OCI-LY1 (cell line): ENCODE results near the gene TRAPPC3.

ENCODE experiments used
- H2AFZ ChIP-seq: fragments of 200-600 bp; sonication (generic), shearing (Covaris generic); 2 replicates; pipeline ENCODE4 v1.6.0; 2014; ENCODE audit warnings: antibody characterized with exemption, mild to moderate bottlenecking, low read length
- H3F3A ChIP-seq: fragments of 200-600 bp; sonication (generic), shearing (Covaris generic); 2 replicates; pipeline ENCODE4 v1.6.0; 2014; ENCODE audit warnings: mild to moderate bottlenecking, antibody characterized with exemption, low read length, moderate library complexity; ENCODE audit not compliant: insufficient read depth
- H3K27ac ChIP-seq: fragments of 200-600 bp; sonication (generic); 2 replicates; pipeline ENCODE4 v1.5.1; 2014; ENCODE audit warnings: low read length, mixed run types, mild to moderate bottlenecking, low read depth; ENCODE audit not compliant: poor library complexity, severe bottlenecking
- H3K27me3 ChIP-seq: fragments of 200-600 bp; sonication (generic); 2 replicates; pipeline ENCODE4 v1.6.0; 2014; ENCODE audit warnings: antibody characterized with exemption, mild to moderate bottlenecking, low read length, moderate library complexity; ENCODE audit not compliant: insufficient read depth
- H3K36me3 ChIP-seq: fragments of 200-600 bp; sonication (generic); 2 replicates; pipeline ENCODE4 v1.6.1; 2014; ENCODE audit warnings: mild to moderate bottlenecking, antibody characterized with exemption, low read length, moderate library complexity, mixed read lengths; ENCODE audit not compliant: insufficient read depth
- H3K4me1 ChIP-seq: fragments of 200-600 bp; sonication (generic); 2 replicates; pipeline ENCODE4 v1.5.1; 2014; ENCODE audit warnings: mild to moderate bottlenecking, low read length, moderate library complexity; ENCODE audit not compliant: insufficient read depth, severe bottlenecking
- H3K4me2 ChIP-seq: fragments of 200-600 bp; sonication (generic), shearing (Covaris generic); 2 replicates; pipeline ENCODE4 v1.6.1; 2014; ENCODE audit warnings: low read length
- H3K4me3 ChIP-seq: fragments of 200-600 bp; sonication (generic); 2 replicates; pipeline ENCODE4 v1.5.1; 2014; ENCODE audit warnings: low read length, low read depth, mild to moderate bottlenecking, mixed read lengths; ENCODE audit not compliant: poor library complexity, severe bottlenecking
- H3K79me2 ChIP-seq: fragments of 200-600 bp; shearing (Covaris generic); 2 replicates; pipeline ENCODE4 v1.6.1; 2016; ENCODE audit warnings: mixed run types, low read length, mixed read lengths; ENCODE audit not compliant: insufficient read depth
- H3K9ac ChIP-seq: fragments of 200-600 bp; sonication (generic), shearing (Covaris generic); 2 replicates; pipeline ENCODE4 v1.6.1; 2014; ENCODE audit warnings: mild to moderate bottlenecking, low read length, mixed read lengths
- H3K9me2 ChIP-seq: fragments of 200-600 bp; sonication (generic), shearing (Covaris generic); 2 replicates; pipeline ENCODE4 v1.6.1; 2014; ENCODE audit warnings: low read depth, mild to moderate bottlenecking, low read length, mixed read lengths
- H3K9me3 ChIP-seq: fragments of 200-600 bp; shearing (Covaris generic); 2 replicates; pipeline ENCODE4 v1.6.1; 2014; ENCODE audit warnings: low read length, mixed read lengths
- H4K20me1 ChIP-seq: fragments of 200-600 bp; sonication (generic), shearing (Covaris generic); 2 replicates; pipeline ENCODE4 v1.6.0; 2016; ENCODE audit warnings: mild to moderate bottlenecking, low read length; ENCODE audit not compliant: insufficient read depth
- EZH2 ChIP-seq: fragments of 200-600 bp; sonication (generic), shearing (Covaris generic); IDR thresholded peaks from 2 replicates; pipeline ENCODE4 v1.8.0; 2017; ENCODE audit warnings: borderline replicate concordance, mixed run types, mild to moderate bottlenecking, antibody characterized with exemption, low read length, moderate library complexity, mixed read lengths
- TF ChIP-seq, protein P1 (sequence below): fragments of 200-600 bp; sonication (generic), shearing (Covaris generic); IDR thresholded peaks from 2 replicates; pipeline ENCODE4 v1.5.1; 2017; ENCODE audit warnings: mild to moderate bottlenecking, antibody characterized with exemption, low read length, moderate library complexity, mixed read lengths

TRAPPC3 gene

GRCh38 chr1:36172983-36173382, 23.7 kb upstream of the TRAPPC3 start:
- H4K20me1 ChIP-seq: no peaks in the 10 kb centered on the region

DNA sequence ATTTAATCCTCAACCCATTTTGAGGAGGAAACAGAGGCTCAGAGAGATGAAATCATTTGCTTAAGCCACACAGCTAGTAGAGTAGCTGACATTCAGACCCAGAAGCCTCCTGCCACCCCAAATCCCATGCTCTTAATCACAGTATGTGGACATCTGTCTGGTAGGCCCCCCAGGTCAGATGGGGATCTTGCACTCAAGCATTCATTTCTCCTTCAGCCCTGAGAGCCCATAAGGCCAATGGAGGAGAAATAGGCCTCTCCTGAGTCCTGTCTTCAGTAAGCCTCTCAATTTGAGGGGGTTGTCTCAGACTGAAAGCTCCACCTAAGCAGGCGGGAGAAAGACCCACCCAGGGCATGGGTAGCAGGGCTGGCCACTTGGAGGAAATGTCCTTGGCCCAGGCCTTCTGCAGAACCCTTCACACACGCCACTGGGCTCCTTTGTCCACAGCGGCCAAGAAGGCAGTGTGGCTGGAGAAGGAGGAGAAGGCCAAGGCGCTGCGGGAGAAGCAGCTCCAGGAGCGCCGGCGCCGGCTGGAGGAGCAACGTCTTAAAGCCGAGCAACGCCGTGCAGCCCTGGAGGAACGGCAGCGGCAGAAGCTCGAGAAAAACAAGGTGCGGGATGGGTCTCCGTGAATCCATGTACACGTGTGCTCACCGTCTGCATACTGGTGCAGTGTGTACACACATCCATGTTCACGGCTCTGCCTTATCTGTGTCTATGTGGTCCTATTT, 22.9 kb upstream of the TRAPPC3 start:
- Histone ChIP-seq H3K9ac (no peak overlapping the region), H3K27me3 (no peaks in the 10 kb centered on the region), H3K9me2 (no peaks in the 10 kb centered on the region), H3K27ac (no peak overlapping the region), H3K4me3 (no peak overlapping the region), H3F3A (no peaks in the 10 kb centered on the region), H3K4me1 (peaks cover 31% of the 10 kb centered on the region), H4K20me1 (no peaks in the 10 kb centered on the region), H2AFZ (no peak overlapping the region), H3K36me3 (peaks cover 67% of the 10 kb centered on the region), H3K4me2 (no peak overlapping the region), H3K79me2 (no peaks in the 10 kb centered on the region), H3K9me3 (no peaks in the 10 kb centered on the region)
- no peak for TF ChIP-seq EZH2
- TF ChIP-seq, protein P1, sequence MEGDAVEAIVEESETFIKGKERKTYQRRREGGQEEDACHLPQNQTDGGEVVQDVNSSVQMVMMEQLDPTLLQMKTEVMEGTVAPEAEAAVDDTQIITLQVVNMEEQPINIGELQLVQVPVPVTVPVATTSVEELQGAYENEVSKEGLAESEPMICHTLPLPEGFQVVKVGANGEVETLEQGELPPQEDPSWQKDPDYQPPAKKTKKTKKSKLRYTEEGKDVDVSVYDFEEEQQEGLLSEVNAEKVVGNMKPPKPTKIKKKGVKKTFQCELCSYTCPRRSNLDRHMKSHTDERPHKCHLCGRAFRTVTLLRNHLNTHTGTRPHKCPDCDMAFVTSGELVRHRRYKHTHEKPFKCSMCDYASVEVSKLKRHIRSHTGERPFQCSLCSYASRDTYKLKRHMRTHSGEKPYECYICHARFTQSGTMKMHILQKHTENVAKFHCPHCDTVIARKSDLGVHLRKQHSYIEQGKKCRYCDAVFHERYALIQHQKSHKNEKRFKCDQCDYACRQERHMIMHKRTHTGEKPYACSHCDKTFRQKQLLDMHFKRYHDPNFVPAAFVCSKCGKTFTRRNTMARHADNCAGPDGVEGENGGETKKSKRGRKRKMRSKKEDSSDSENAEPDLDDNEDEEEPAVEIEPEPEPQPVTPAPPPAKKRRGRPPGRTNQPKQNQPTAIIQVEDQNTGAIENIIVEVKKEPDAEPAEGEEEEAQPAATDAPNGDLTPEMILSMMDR: no peak

More at GRCh38 chr1:36172983-36173382, 23.7 kb upstream of the TRAPPC3 start:
- H3K4me3 ChIP-seq: no peak overlapping the region
- no peak overlapping the region for H2AFZ ChIP-seq
- H3K27ac ChIP-seq: no peak overlapping the region
- no peaks in the 10 kb centered on the region for H3K9me3 ChIP-seq
- H3K9ac ChIP-seq: no peak overlapping the region
- H3K27me3 ChIP-seq: no peaks in the 10 kb centered on the region
- TF ChIP-seq, protein P1: no peak
- TF ChIP-seq EZH2: no peak
- H3K79me2 ChIP-seq: no peaks in the 10 kb centered on the region
- H3F3A ChIP-seq: no peaks in the 10 kb centered on the region
- peaks cover 24% of the 10 kb centered on the region for H3K4me1 ChIP-seq
- H3K9me2 ChIP-seq: no peaks in the 10 kb centered on the region
- peaks cover 66% of the 10 kb centered on the region for H3K36me3 ChIP-seq
- H3K4me2 ChIP-seq: no peak overlapping the region

DNA sequence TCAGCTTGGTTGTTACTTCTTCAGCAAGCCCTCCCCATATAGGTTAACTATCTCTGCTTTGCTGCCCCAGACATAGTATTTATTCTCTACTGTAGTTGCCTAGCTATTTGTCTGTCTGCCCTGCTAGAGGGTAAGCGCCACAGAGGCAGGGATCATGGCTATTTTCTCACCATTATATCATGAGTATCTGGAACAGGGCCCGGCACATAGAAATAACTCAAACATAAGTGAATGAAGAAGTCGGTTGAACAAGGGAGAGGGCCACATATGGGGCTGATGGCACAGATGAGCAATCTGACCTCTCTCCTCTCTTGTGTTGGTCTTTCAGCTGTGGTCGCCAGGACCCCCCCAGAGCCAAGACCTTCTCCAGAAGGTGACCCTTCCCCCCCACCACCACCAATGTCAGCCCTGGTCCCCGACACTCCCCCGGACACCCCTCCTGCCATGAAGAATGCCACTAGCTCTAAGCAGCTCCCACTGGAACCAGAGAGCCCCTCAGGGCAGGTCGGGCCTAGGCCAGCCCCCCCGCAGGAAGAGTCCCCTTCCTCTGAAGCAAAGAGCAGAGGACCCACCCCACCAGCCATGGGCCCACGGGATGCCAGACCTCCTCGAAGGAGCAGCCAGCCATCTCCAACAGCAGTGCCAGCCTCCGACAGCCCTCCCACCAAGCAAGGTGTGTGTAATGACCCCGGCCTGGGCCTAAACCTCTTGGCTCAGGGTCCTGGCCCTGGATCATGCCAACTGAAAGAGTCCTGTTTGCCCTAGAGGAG, 21.5 kb upstream of the TRAPPC3 start:
- H3K79me2 ChIP-seq: no peaks in the 10 kb centered on the region
- H3K27ac ChIP-seq: no peak overlapping the region
- H3K4me2 ChIP-seq: no peak overlapping the region
- no peak overlapping the region for H3K9ac ChIP-seq
- TF ChIP-seq, protein P1: no peak
- no peak for TF ChIP-seq EZH2
- no peaks in the 10 kb centered on the region for H3K9me3 ChIP-seq
- no peaks in the 10 kb centered on the region for H3K9me2 ChIP-seq
- H3K36me3 ChIP-seq: peaks cover 57% of the 10 kb centered on the region
- no peaks in the 10 kb centered on the region for H4K20me1 ChIP-seq
- H3K4me3 ChIP-seq: no peak overlapping the region
- no peaks in the 10 kb centered on the region for H3K27me3 ChIP-seq
- no peak overlapping the region for H2AFZ ChIP-seq
- no peaks in the 10 kb centered on the region for H3F3A ChIP-seq
- peaks cover 43% of the 10 kb centered on the region for H3K4me1 ChIP-seq
